Measurements from ENCODE around the gene DDX56.

Gene DDX56

GRCh38 chr7:44617225-44617890 lies 43.6 kb upstream of the DDX56 start:
- DNase-seq (ENCODE audit: low read depth) = peak; percentile 54
- no peak for TF ChIP-seq CTCF (IDR thresholded peaks at IDR 0.05; ENCODE audit: insufficient read depth, low read depth, low read length, missing control alignments)
- peak overlapping the region; percentile 19; the same call in 1 of the 2 replicates for H3K4me3 ChIP-seq (ENCODE audit: low read depth, low read length)

- no peak overlapping the region for H3K4me3 ChIP-seq (ENCODE audit: low read depth, low read length)
- no peak for DNase-seq (ENCODE audit: low read depth)
- TF ChIP-seq CTCF (IDR thresholded peaks at IDR 0.05; ENCODE audit: insufficient read depth, low read depth, low read length, missing control alignments) = no peak
These were observed 42.8 kb upstream of the DDX56 start for GRCh38 chr7:44616545-44616944.

GRCh38 chr7:44615793-44616192 lies 42.1 kb upstream of the DDX56 start:
- DNase-seq (ENCODE audit: low read depth) = no peak
- H3K4me3 ChIP-seq (ENCODE audit: low read depth, low read length) = no peak overlapping the region
- no peak for TF ChIP-seq CTCF (IDR thresholded peaks at IDR 0.05; ENCODE audit: insufficient read depth, low read depth, low read length, missing control alignments)

GRCh38 chr7:44615149-44615611 lies 41.5 kb upstream of the DDX56 start:
- DNase-seq (ENCODE audit: low read depth) = no peak
- TF ChIP-seq CTCF (IDR thresholded peaks at IDR 0.05; ENCODE audit: insufficient read depth, low read depth, low read length, missing control alignments) = no peak
- H3K4me3 ChIP-seq (ENCODE audit: low read depth, low read length) = no peak overlapping the region

- no peak for DNase-seq (ENCODE audit: low read depth)
- no peak for TF ChIP-seq CTCF (IDR thresholded peaks at IDR 0.05; ENCODE audit: insufficient read depth, low read depth, low read length, missing control alignments)
- H3K4me3 ChIP-seq (ENCODE audit: low read depth, low read length) = no peak overlapping the region
These were observed 36.1 kb upstream of the DDX56 start for GRCh38 chr7:44609829-44610228.

- TF ChIP-seq CTCF (IDR thresholded peaks at IDR 0.05; ENCODE audit: insufficient read depth, low read depth, low read length, missing control alignments) = no peak
- H3K4me3 ChIP-seq (ENCODE audit: low read depth, low read length) = no peak overlapping the region
- no peak for DNase-seq (ENCODE audit: low read depth)
These were observed 35.4 kb upstream of the DDX56 start for GRCh38 chr7:44608916-44609648.
